ENCODE data around the gene HCRT. TPM values are rescaled to one million over a fixed set of nuclear protein-coding genes. Genes with fewer than 3 reads are reported as not detected.
"Not testable (repeated sequence)": the region's sequence is repeated elsewhere in the genome, so short reads cannot be mapped to it uniquely, and the experiment has no call there.

The HCRT gene
- total RNA-seq, 2 donors from 2014 or later, result not detected

DNA sequence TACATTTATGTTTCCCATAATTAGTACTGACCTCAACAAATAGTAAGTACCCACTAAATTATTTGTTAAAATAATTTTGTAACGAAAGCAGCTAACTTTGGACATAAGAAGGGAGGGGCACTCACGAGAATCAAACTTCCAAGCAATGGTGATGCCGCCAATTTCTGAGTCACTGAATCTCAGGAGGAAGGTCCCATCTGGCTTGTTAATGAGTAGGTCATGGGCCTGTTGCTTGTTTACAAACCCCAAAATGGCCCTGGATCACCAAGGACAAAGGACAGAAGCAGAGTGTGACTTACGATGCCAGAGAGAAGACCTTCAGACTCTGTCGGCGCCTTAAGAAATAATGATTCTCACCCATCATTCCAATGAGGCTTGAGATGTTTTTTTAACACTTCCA is 24.8 kb upstream of the HCRT start:
- Mint-ChIP-seq H3K36me3 (ENCODE audit: low read depth) (peaks cover 2% of the 10 kb centered on the region), H3K27ac (no peak overlapping the region), H3K4me1 (no peaks in the 10 kb centered on the region), H3K27me3 (no peaks in the 10 kb centered on the region), H3K4me3 (no peak overlapping the region)
- ATAC-seq (no peak), DNase-seq (no peak)
- H3K9me3 ChIP-seq (ENCODE audit: control insufficient read depth, low read length, poor library complexity, severe bottlenecking), result no peaks in the 10 kb centered on the region

GRCh38 chr17:42206153-42206612 is 20.9 kb upstream of the HCRT start:
- not testable (repeated sequence) for DNase-seq; ATAC-seq; H3K4me1 Mint-ChIP-seq; H3K27me3 Mint-ChIP-seq; H3K36me3 Mint-ChIP-seq (ENCODE audit: low read depth); H3K4me3 Mint-ChIP-seq; H3K9me3 ChIP-seq (ENCODE audit: control insufficient read depth, low read length, poor library complexity, severe bottlenecking)
- peak overlapping the region; percentile 24 for H3K27ac Mint-ChIP-seq

- no peak overlapping the region for H3K4me3 Mint-ChIP-seq
- no peaks in the 10 kb centered on the region for H3K9me3 ChIP-seq (ENCODE audit: control insufficient read depth, low read length, poor library complexity, severe bottlenecking)
- H3K27me3 Mint-ChIP-seq, result no peaks in the 10 kb centered on the region
- DNase-seq (no peak), ATAC-seq (no peak)
- no peak overlapping the region for H3K27ac Mint-ChIP-seq
- H3K36me3 Mint-ChIP-seq (ENCODE audit: low read depth), result peaks cover 9% of the 10 kb centered on the region
- H3K4me1 Mint-ChIP-seq, result no peaks in the 10 kb centered on the region
Measured at GRCh38 chr17:42203354-42203753, 18.1 kb upstream of the HCRT start.

DNA sequence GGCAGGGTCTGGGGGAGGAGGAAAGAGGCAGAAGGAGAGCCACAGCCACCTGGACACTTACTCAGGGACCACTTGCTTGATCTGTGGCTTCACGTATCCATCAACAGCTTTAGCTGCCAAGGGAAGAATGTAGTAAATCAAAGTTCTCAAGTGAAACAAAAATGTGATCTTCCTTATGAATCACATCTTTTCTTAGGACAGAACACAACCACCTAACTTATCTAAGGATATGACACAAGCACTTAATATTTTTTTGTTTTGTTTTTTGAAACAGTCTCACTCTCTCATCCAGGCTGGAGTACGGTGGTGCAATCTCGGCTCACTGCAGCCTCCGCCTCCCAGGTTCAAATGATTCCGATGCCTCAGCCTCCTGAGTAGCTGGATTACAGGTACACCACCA is 17.4 kb upstream of the HCRT start:
- Mint-ChIP-seq H3K4me3 (no peak overlapping the region), H3K27ac (no peak overlapping the region), H3K4me1 (no peaks in the 10 kb centered on the region), H3K36me3 (ENCODE audit: low read depth) (peaks cover 9% of the 10 kb centered on the region), H3K27me3 (no peaks in the 10 kb centered on the region)
- DNase-seq, result no peak
- H3K9me3 ChIP-seq (ENCODE audit: control insufficient read depth, low read length, poor library complexity, severe bottlenecking), result no peaks in the 10 kb centered on the region
- ATAC-seq, result no peak

- Mint-ChIP-seq H3K36me3 (ENCODE audit: low read depth) (peaks cover 9% of the 10 kb centered on the region), H3K27me3 (no peaks in the 10 kb centered on the region), H3K27ac (no peak overlapping the region), H3K4me1 (peaks cover 2% of the 10 kb centered on the region), H3K4me3 (no peak overlapping the region)
- ATAC-seq (no peak), DNase-seq (no peak)
- no peaks in the 10 kb centered on the region for H3K9me3 ChIP-seq (ENCODE audit: control insufficient read depth, low read length, poor library complexity, severe bottlenecking)
Measured at GRCh38 chr17:42202159-42202558, 16.9 kb upstream of the HCRT start.

DNA sequence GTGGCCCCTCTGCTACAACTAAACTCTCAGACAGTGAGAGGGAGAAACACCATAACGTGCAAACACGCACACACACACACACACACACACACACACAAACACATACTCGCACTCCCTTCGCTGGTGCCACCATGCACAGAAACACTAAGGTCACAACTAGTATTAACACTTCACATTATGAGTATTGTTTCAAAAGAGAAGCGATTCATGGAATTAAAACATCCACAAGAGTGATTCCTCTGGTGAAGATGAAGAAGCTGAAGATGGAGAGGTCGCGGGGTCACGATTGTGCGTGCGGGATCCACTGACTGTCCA is 16.2 kb upstream of the HCRT start:
- Mint-ChIP-seq H3K27ac (peak overlapping the region; percentile 39), H3K36me3 (ENCODE audit: low read depth) (peaks cover 9% of the 10 kb centered on the region)

GRCh38 chr17:42200706-42201457 is 15.6 kb upstream of the HCRT start:
- Mint-ChIP-seq H3K36me3 (ENCODE audit: low read depth) (peaks cover 9% of the 10 kb centered on the region), H3K27ac (peak overlapping the region; percentile 39), H3K27me3 (no peaks in the 10 kb centered on the region), H3K4me1 (peaks cover 5% of the 10 kb centered on the region), H3K4me3 (no peak overlapping the region)
- ATAC-seq, result no peak
- H3K9me3 ChIP-seq (ENCODE audit: control insufficient read depth, low read length, poor library complexity, severe bottlenecking), result no peaks in the 10 kb centered on the region
- DNase-seq, result no peak

More for the DNA sequence above, 16.2 kb upstream of the HCRT start:
- no peak overlapping the region for H3K4me3 Mint-ChIP-seq
- ATAC-seq, result no peak
- no peaks in the 10 kb centered on the region for H3K27me3 Mint-ChIP-seq
- no peaks in the 10 kb centered on the region for H3K9me3 ChIP-seq (ENCODE audit: control insufficient read depth, low read length, poor library complexity, severe bottlenecking)
- peaks cover 2% of the 10 kb centered on the region for H3K4me1 Mint-ChIP-seq
- no peak for DNase-seq

DNA sequence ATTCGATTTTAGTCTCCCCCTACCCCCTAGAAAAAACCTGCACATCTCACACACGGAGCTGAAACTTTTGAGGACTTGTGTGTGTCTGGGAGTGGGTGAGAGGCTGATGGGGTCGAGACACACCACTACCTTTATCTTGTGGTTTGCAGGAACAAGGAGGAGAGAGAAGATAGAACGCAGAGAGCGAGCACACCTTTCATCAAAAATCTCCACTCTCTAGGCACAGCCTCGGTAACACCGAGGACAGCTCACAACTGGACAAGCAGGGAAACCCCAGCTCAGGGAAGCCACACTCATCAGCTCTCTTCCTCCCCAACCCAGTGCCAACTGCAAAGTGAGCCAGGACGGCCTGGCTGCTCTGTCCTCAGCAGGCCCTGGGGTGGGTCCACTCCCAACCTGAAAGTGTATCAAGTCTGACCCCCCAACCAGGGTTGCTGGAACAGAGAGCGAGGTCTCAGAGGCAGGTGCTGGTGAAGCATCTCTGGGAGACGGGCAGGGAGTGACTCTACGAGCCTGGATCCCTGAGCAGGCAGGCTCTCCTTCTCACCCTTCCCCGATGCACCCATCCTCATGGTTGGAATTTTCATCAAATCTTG is 14.3 kb upstream of the HCRT start:
- DNase-seq, result no peak
- H3K4me3 Mint-ChIP-seq, result no peak overlapping the region
- no peaks in the 10 kb centered on the region for H3K9me3 ChIP-seq (ENCODE audit: control insufficient read depth, low read length, poor library complexity, severe bottlenecking)
- H3K27me3 Mint-ChIP-seq, result no peaks in the 10 kb centered on the region
- peaks cover 9% of the 10 kb centered on the region for H3K36me3 Mint-ChIP-seq (ENCODE audit: low read depth)
- ATAC-seq, result no peak
- H3K4me1 Mint-ChIP-seq, result peaks cover 5% of the 10 kb centered on the region
- H3K27ac Mint-ChIP-seq, result peak overlapping the region; percentile 14

GRCh38 chr17:42198897-42199296 is 13.6 kb upstream of the HCRT start:
- no peaks in the 10 kb centered on the region for H3K9me3 ChIP-seq (ENCODE audit: control insufficient read depth, low read length, poor library complexity, severe bottlenecking)
- Mint-ChIP-seq H3K36me3 (ENCODE audit: low read depth) (peaks cover 9% of the 10 kb centered on the region), H3K27me3 (no peaks in the 10 kb centered on the region), H3K4me1 (peaks cover 10% of the 10 kb centered on the region), H3K27ac (no peak overlapping the region), H3K4me3 (no peak overlapping the region)
- DNase-seq, result no peak
- ATAC-seq, result peak; percentile 39

- no peaks in the 10 kb centered on the region for H3K9me3 ChIP-seq (ENCODE audit: control insufficient read depth, low read length, poor library complexity, severe bottlenecking)
- H3K36me3 Mint-ChIP-seq (ENCODE audit: low read depth), result peaks cover 9% of the 10 kb centered on the region
- H3K4me3 Mint-ChIP-seq, result peak overlapping the region; percentile 52
- no peak overlapping the region for H3K27ac Mint-ChIP-seq
- no peak for ATAC-seq
- DNase-seq, result no peak
- peaks cover 17% of the 10 kb centered on the region for H3K4me1 Mint-ChIP-seq
- no peaks in the 10 kb centered on the region for H3K27me3 Mint-ChIP-seq
Measured at GRCh38 chr17:42197564-42198156, 12.4 kb upstream of the HCRT start.

DNA sequence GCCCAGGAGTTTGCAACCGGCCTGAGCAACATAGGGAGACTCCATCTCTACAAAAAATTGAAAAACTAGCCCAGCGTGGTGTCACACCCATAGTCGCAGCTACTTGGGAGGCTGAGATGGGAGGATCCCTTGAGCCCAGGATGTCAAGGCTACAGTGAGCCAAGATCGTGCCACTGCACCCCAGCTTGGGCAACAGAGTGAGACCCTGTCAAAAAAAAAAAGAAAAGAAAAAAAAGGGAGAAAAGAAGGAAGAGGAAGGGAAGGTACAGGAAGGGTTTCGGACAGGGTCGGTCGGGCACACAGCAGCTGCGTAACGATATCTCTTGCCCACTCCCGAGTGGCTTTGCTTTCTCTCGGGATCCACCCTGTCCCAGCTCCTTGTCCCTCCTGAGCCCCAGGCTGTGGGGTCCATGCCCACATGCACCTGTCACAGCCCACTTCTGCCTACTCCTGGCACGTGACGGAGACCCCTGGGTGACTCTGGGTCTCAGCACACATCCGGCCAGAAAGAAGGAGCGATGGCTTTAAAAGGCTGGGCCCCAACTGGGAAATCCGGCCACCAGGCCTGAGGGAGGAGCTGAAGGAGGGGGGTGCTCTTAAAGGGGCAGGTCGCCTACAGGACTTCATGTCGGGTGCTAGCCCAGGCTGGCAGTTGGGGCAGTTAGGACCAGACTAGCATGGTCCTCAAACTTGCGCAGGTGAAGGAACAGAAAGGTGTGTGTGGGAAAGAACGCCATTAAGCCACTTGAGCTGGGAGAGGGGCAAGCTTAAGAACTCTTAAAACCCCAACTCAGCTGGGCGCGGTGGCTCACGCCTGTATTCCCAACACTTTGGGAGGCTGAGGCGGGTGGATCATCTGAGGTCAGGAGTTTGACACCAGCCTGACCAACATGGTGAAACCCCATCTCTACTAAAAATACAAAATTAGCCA is 9.0 kb upstream of the HCRT start, which contains the start of gene GHDC:
Gene GHDC, minus strand, starts transcription at position 526 of the 931 bp plus-strand sequence. CDS start 913 bp downstream, outside the sequence.
- H3K9me3 ChIP-seq (ENCODE audit: control insufficient read depth, low read length, poor library complexity, severe bottlenecking), result no peaks in the 10 kb centered on the region
- H3K36me3 Mint-ChIP-seq (ENCODE audit: low read depth), result no peaks in the 10 kb centered on the region

GRCh38 chr17:42193216-42193968 is 8.1 kb upstream of the HCRT start:
- no peaks in the 10 kb centered on the region for H3K27me3 Mint-ChIP-seq
- ATAC-seq (no peak), DNase-seq (no peak)
- no peaks in the 10 kb centered on the region for H3K9me3 ChIP-seq (ENCODE audit: control insufficient read depth, low read length, poor library complexity, severe bottlenecking)
- H3K4me3 Mint-ChIP-seq, result peak overlapping the region; percentile 95
- peak overlapping the region; percentile 92 for H3K27ac Mint-ChIP-seq
- peaks cover 22% of the 10 kb centered on the region for H3K4me1 Mint-ChIP-seq
- H3K36me3 Mint-ChIP-seq (ENCODE audit: low read depth), result no peaks in the 10 kb centered on the region

More for the DNA sequence above, 9.0 kb upstream of the HCRT start, which contains the start of gene GHDC:
- ATAC-seq, result peak; percentile 97
- Mint-ChIP-seq H3K4me1 (peaks cover 22% of the 10 kb centered on the region), H3K4me3 (peak within 1 kb of the TSS; percentile 95), H3K27ac (peak within 1 kb of the TSS; percentile 92), H3K27me3 (no peaks in the 10 kb centered on the region)
- peak; percentile 43 to 61 (median 60) for DNase-seq
